ENCODE measurements around the gene PRPF40B. TPM values are rescaled to one million over a fixed set of nuclear protein-coding genes. Genes with fewer than 3 reads are reported as not detected.
"Not testable (repeated sequence)": the region's sequence is repeated elsewhere in the genome, so short reads cannot be mapped to it uniquely, and the experiment has no call there.

Gene PRPF40B
- total and polyA plus RNA-seq, 2 donors: 12.2 to 24.8 TPM

GRCh38 chr12:49588721-49589516, 34.4 kb upstream of the PRPF40B start:
- Histone ChIP-seq H3K4me3 (ENCODE audit: low read depth, low read length) (no peak overlapping the region), H3K27ac (ENCODE audit: low read depth) (no peak overlapping the region), H3K36me3 (ENCODE audit: insufficient read depth) (no peaks in the 10 kb centered on the region), H3K4me1 (ENCODE audit: insufficient read depth) (no peaks in the 10 kb centered on the region)
- DNase-seq (ENCODE audit: extremely low spot score): no peak
- WGBS: 78% methylated on average over 4 of the region's 4 CpGs

GRCh38 chr12:49598527-49598926, 24.8 kb upstream of the PRPF40B start:
- DNase-seq (ENCODE audit: extremely low spot score): no peak
- H3K4me3 ChIP-seq (ENCODE audit: low read depth, low read length): no peak overlapping the region
- no peaks in the 10 kb centered on the region for H3K36me3 ChIP-seq (ENCODE audit: insufficient read depth)
- H3K27ac ChIP-seq (ENCODE audit: low read depth): no peak overlapping the region
- no peaks in the 10 kb centered on the region for H3K4me1 ChIP-seq (ENCODE audit: insufficient read depth)
- WGBS: 77% methylated on average over 10 of the region's 10 CpGs

- Histone ChIP-seq H3K27ac (ENCODE audit: low read depth) (no peak overlapping the region), H3K4me3 (ENCODE audit: low read depth, low read length) (no peak overlapping the region), H3K36me3 (ENCODE audit: insufficient read depth) (no peaks in the 10 kb centered on the region), H3K4me1 (ENCODE audit: insufficient read depth) (no peaks in the 10 kb centered on the region)
- DNase-seq (ENCODE audit: extremely low spot score): no peak
- 96% methylated on average over 8 of the region's 8 CpGs for WGBS
Observed at GRCh38 chr12:49599961-49600360, 23.4 kb upstream of the PRPF40B start.

GRCh38 chr12:49603721-49604120, 19.6 kb upstream of the PRPF40B start:
- H3K27ac ChIP-seq (ENCODE audit: low read depth): no peak overlapping the region
- H3K36me3 ChIP-seq (ENCODE audit: insufficient read depth): no peaks in the 10 kb centered on the region
- H3K4me1 ChIP-seq (ENCODE audit: insufficient read depth): no peaks in the 10 kb centered on the region
- no peak overlapping the region for H3K4me3 ChIP-seq (ENCODE audit: low read depth, low read length)
- DNase-seq (ENCODE audit: extremely low spot score): no peak
- WGBS: 88% methylated on average over 1 of the region's 1 CpG

- DNase-seq (ENCODE audit: extremely low spot score): no peak
- H3K36me3 ChIP-seq (ENCODE audit: insufficient read depth): no peaks in the 10 kb centered on the region
- no peak overlapping the region for H3K4me3 ChIP-seq (ENCODE audit: low read depth, low read length)
- H3K27ac ChIP-seq (ENCODE audit: low read depth): no peak overlapping the region
- H3K4me1 ChIP-seq (ENCODE audit: insufficient read depth): no peaks in the 10 kb centered on the region
- 30% methylated on average over 5 of the region's 5 CpGs for WGBS
Observed at GRCh38 chr12:49604856-49605255, 18.5 kb upstream of the PRPF40B start.

GRCh38 chr12:49605539-49605938, 17.8 kb upstream of the PRPF40B start, which contains the start of gene FAM186B:
Gene FAM186B, minus strand, starts transcription at chr12:49605639. Its CDS starts 162 bp downstream, at chr12:49605477.
- not testable (repeated sequence) for H3K36me3 ChIP-seq (ENCODE audit: insufficient read depth); H3K4me1 ChIP-seq (ENCODE audit: insufficient read depth); H3K4me3 ChIP-seq (ENCODE audit: low read depth, low read length); H3K27ac ChIP-seq (ENCODE audit: low read depth); DNase-seq (ENCODE audit: extremely low spot score)
- 99% methylated on average over 4 of the region's 4 CpGs for WGBS

- no peaks in the 10 kb centered on the region for H3K4me1 ChIP-seq (ENCODE audit: insufficient read depth)
- WGBS: 93% methylated on average over 2 of the region's 2 CpGs
- H3K4me3 ChIP-seq (ENCODE audit: low read depth, low read length): no peak overlapping the region
- no peak overlapping the region for H3K27ac ChIP-seq (ENCODE audit: low read depth)
- H3K36me3 ChIP-seq (ENCODE audit: insufficient read depth): no peaks in the 10 kb centered on the region
- DNase-seq (ENCODE audit: extremely low spot score): no peak
Observed at GRCh38 chr12:49609059-49609874, 14.1 kb upstream of the PRPF40B start.

GRCh38 chr12:49609875-49610154, 13.5 kb upstream of the PRPF40B start:
- Histone ChIP-seq H3K36me3 (ENCODE audit: insufficient read depth) (no peaks in the 10 kb centered on the region), H3K4me3 (ENCODE audit: low read depth, low read length) (no peak overlapping the region), H3K4me1 (ENCODE audit: insufficient read depth) (no peaks in the 10 kb centered on the region), H3K27ac (ENCODE audit: low read depth) (no peak overlapping the region)
- DNase-seq (ENCODE audit: extremely low spot score): no peak
- 78% methylated on average over 1 of the region's 1 CpG for WGBS

- H3K4me1 ChIP-seq (ENCODE audit: insufficient read depth); DNase-seq (ENCODE audit: extremely low spot score): not testable (repeated sequence)
- WGBS: 99% methylated on average over 4 of the region's 4 CpGs
Observed at GRCh38 chr12:49610785-49611184, 12.6 kb upstream of the PRPF40B start.

GRCh38 chr12:49612210-49612609, 11.2 kb upstream of the PRPF40B start:
- Histone ChIP-seq H3K4me3 (ENCODE audit: low read depth, low read length) (no peak overlapping the region), H3K4me1 (ENCODE audit: insufficient read depth) (no peaks in the 10 kb centered on the region), H3K27ac (ENCODE audit: low read depth) (no peak overlapping the region), H3K36me3 (ENCODE audit: insufficient read depth) (no peaks in the 10 kb centered on the region)
- no peak for DNase-seq (ENCODE audit: extremely low spot score)

More at GRCh38 chr12:49610785-49611184, 12.6 kb upstream of the PRPF40B start:
- not testable (repeated sequence) for H3K4me3 ChIP-seq (ENCODE audit: low read depth, low read length); H3K27ac ChIP-seq (ENCODE audit: low read depth); H3K36me3 ChIP-seq (ENCODE audit: insufficient read depth)

- Histone ChIP-seq H3K4me1 (ENCODE audit: insufficient read depth) (no peaks in the 10 kb centered on the region), H3K4me3 (ENCODE audit: low read depth, low read length) (no peak overlapping the region), H3K36me3 (ENCODE audit: insufficient read depth) (no peaks in the 10 kb centered on the region), H3K27ac (ENCODE audit: low read depth) (no peak overlapping the region)
- 93% methylated on average over 7 of the region's 7 CpGs for WGBS
- DNase-seq (ENCODE audit: extremely low spot score): no peak
Observed at GRCh38 chr12:49615725-49616124, 7.6 kb upstream of the PRPF40B start.

- Histone ChIP-seq H3K36me3 (ENCODE audit: insufficient read depth) (no peaks in the 10 kb centered on the region), H3K27ac (ENCODE audit: low read depth) (no peak overlapping the region), H3K4me1 (ENCODE audit: insufficient read depth) (no peaks in the 10 kb centered on the region), H3K4me3 (ENCODE audit: low read depth, low read length) (no peak overlapping the region)
- no peak for DNase-seq (ENCODE audit: extremely low spot score)
- WGBS: 52% methylated on average over 5 of the region's 5 CpGs
Observed at GRCh38 chr12:49616533-49617219, 6.7 kb upstream of the PRPF40B start.

GRCh38 chr12:49618576-49618975, 4.8 kb upstream of the PRPF40B start:
- Histone ChIP-seq H3K4me3 (ENCODE audit: low read depth, low read length) (no peak overlapping the region), H3K36me3 (ENCODE audit: insufficient read depth) (no peaks in the 10 kb centered on the region), H3K27ac (ENCODE audit: low read depth) (no peak overlapping the region), H3K4me1 (ENCODE audit: insufficient read depth) (no peaks in the 10 kb centered on the region)
- WGBS: 26% methylated on average over 1 of the region's 1 CpG
- no peak for DNase-seq (ENCODE audit: extremely low spot score)

- no peaks in the 10 kb centered on the region for H3K4me1 ChIP-seq (ENCODE audit: insufficient read depth)
- no peaks in the 10 kb centered on the region for H3K36me3 ChIP-seq (ENCODE audit: insufficient read depth)
- WGBS: 84% methylated on average over 3 of the region's 3 CpGs
- no peak overlapping the region for H3K4me3 ChIP-seq (ENCODE audit: low read depth, low read length)
- no peak for DNase-seq (ENCODE audit: extremely low spot score)
- H3K27ac ChIP-seq (ENCODE audit: low read depth): no peak overlapping the region
Observed at GRCh38 chr12:49619286-49619685, 4.1 kb upstream of the PRPF40B start.

All from urinary bladder (tissue), 4 donors.